K562 (cell line): ENCODE measurements around the gene PA2G4. TPM values are rescaled to one million over a fixed set of nuclear protein-coding genes. Genes with fewer than 3 reads are reported as not detected.

ENCODE experiments used
- AFF1 ChIP-seq, 2 experiments: fragments of 450-650 bp; IDR thresholded peaks; 2 replicates each; pipeline ENCODE4 v1.6.1; 2018; ENCODE audit warnings: mild to moderate bottlenecking in 2 of 2, low read depth in 1 of 2; ENCODE audit not compliant: partially characterized antibody in 2 of 2
- CCNT2 ChIP-seq: IDR thresholded peaks from 2 replicates; pipeline ENCODE4 v1.6.1; 2011; ENCODE audit warnings: borderline replicate concordance, low read depth, mild to moderate bottlenecking, moderate library complexity, mixed read lengths, low read length; ENCODE audit not compliant: insufficient read length; ENCODE audit errors: extremely low read depth
- CTBP1 ChIP-seq: fragments of 450-650 bp; IDR thresholded peaks from 2 replicates; pipeline ENCODE4 v1.6.1; 2016; ENCODE audit warnings: borderline replicate concordance
- FIP1L1 ChIP-seq: fragments of 200-400 bp; formaldehyde crosslinking; IDR thresholded peaks from 2 replicates; pipeline ENCODE4 v1.6.1; 2018; ENCODE audit warnings: mild to moderate bottlenecking, low read depth, low read length; ENCODE audit not compliant: poor library complexity, severe bottlenecking
- GTF2E2 ChIP-seq: fragments of 200-800 bp; sonication (Bioruptor generic); IDR thresholded peaks from 2 replicates; pipeline ENCODE4 v1.6.1; 2016; ENCODE audit warnings: missing genetic modification characterization, missing compliant biosample characterization
- HDAC1 ChIP-seq, 2 experiments: fragments of 450-650 bp; IDR thresholded peaks; 2 replicates each; pipeline ENCODE4 v1.6.1; 2016 to 2017; ENCODE audit warnings: inconsistent platforms in 1 of 2, mild to moderate bottlenecking in 1 of 2, moderate library complexity in 1 of 2
- HNRNPL ChIP-seq: fragments of 200-400 bp; formaldehyde crosslinking; IDR thresholded peaks from 2 replicates; pipeline ENCODE4 v1.6.1; 2017; ENCODE audit warnings: low read depth, mild to moderate bottlenecking, low read length
- MXD1 ChIP-seq: fragments of 250-450 bp; sonication (Bioruptor Pico); IDR thresholded peaks from 2 replicates; pipeline ENCODE4 v1.8.0; 2021; ENCODE audit warnings: borderline replicate concordance, mild to moderate bottlenecking, moderate library complexity; ENCODE audit not compliant: poor library complexity, severe bottlenecking
- NEUROD1 ChIP-seq: fragments of 150-350 bp; IDR thresholded peaks from 2 replicates; pipeline ENCODE4 v1.6.1; 2014; ENCODE audit warnings: borderline replicate concordance, low read length, low read depth; ENCODE audit not compliant: partially characterized antibody
- PCBP1 ChIP-seq: fragments of 200-400 bp; formaldehyde crosslinking; IDR thresholded peaks from 2 replicates; pipeline ENCODE4 v1.6.1; 2018; ENCODE audit warnings: mild to moderate bottlenecking, low read depth, low read length; ENCODE audit not compliant: poor library complexity, severe bottlenecking
- POLR2H ChIP-seq: IDR thresholded peaks from 2 replicates; pipeline ENCODE4 v1.6.1; 2016; ENCODE audit warnings: missing genetic modification characterization, low read depth, mild to moderate bottlenecking, control low read depth, missing compliant biosample characterization, moderate library complexity
- TAF9B ChIP-seq: fragments of 450-650 bp; IDR thresholded peaks from 2 replicates; pipeline ENCODE4 v1.6.1; 2018; ENCODE audit warnings: mild to moderate bottlenecking; ENCODE audit not compliant: partially characterized antibody
- UBTF ChIP-seq, 2 experiments: IDR thresholded peaks; 2 replicates each; pipeline ENCODE4 v1.6.1; 2012; ENCODE audit warnings: improper control_type of control experiment in 2 of 2, low read depth in 2 of 2, low read length in 2 of 2, borderline replicate concordance in 1 of 2
- ZHX1 ChIP-seq: fragments of 150-350 bp; conservative IDR thresholded peaks from 2 replicates; pipeline ENCODE4 v1.6.1; 2014; ENCODE audit warnings: low read length
- ZNF274 ChIP-seq: IDR thresholded peaks from 2 replicates; pipeline ENCODE4 v1.6.1; 2011; ENCODE audit warnings: low read depth, mild to moderate bottlenecking, low read length, moderate library complexity, borderline replicate concordance
- ZSCAN32 ChIP-seq: fragments of 450-650 bp; formaldehyde crosslinking; IDR thresholded peaks from 2 replicates; pipeline ENCODE4 v1.4.0; 2020; ENCODE audit warnings: mild to moderate bottlenecking, moderate library complexity
- polyA plus RNA-seq, 8 experiments: library from polyadenylated mRNA; depleted of rRNA in 4 of 8; stranded (reverse) in 5 of 8; unstranded in 3 of 8; fragments of >200 nt; fragmentation: Nextera tagmentation in 2 of 8; fragmentation: Illumina TruSeq in 1 of 8; extraction: Ambion mirVana in 2 of 8; extraction: Trizol in 1 of 8; gene quantifications; 2 replicates each; pipeline versions ENCODE4 v1.2.1 to v1.2.3, GENCODE V29; 2011 to 2014; ENCODE audit warnings: inconsistent platforms in 1 of 8, missing spikeins in 1 of 8
- total RNA-seq, 7 experiments: library from RNA; depleted of rRNA in 6 of 7; stranded (reverse); fragments of >200 nt in 6 of 7; fragmentation: Illumina TruSeq in 2 of 7; extraction: Trizol in 2 of 7; gene quantifications; 2 replicates each; pipeline versions ENCODE4 v1.2.1 to v1.2.3, GENCODE V29; 2011 to 2021; ENCODE audit warnings: low replicate concordance in 1 of 7

The PA2G4 gene
- total and polyA plus RNA-seq, 9 of the 15 experiments (the other 6 are each of a cell fraction or from before 2014, with no cell fraction given): 230 to 925 (median 638) TPM

DNA sequence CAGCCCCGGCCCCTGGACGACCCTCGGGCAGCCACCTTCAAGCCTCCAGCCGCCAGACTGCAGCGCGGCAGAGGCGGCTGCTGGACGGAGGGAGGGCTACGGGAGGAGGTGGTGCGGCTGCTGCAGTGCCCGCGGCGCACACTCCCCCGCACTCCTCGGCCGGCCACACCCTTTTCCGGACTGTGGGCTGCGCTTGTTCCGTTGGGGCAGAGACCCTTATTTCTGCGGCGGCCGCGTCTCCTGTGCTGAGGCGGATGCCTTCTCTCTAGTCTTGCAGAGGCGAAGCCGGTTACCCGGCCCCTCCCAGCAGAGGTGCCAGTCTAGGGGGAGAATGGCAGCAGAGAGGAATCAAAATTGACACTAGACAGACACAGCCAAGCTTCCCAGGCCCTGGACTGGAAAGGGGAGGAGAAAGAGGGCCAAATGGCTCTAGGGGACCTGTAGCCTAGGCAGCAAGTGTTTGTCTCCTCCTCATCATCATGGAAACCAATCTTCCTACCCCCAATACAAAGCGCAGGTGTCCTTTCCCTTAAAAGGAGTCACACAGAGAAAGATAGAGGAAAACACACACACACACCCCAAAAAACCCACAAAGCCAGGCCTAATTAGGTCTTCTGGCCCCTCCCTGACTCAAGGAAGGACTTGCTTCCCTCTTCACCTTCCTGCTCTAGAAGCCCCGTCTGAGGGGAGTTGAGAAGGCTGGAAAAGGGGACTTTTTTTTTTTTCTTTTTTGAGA, 25.0 kb downstream of the PA2G4 start (continued):
- TF ChIP-seq AFF1 (IDR thresholded peaks at IDR 0.05; ENCODE audit: low read depth in 1 of 2, partially characterized antibody in 2 of 2): peak in 1 of 2 experiments; percentile 6
- no peak for TF ChIP-seq MXD1 (CRISPR knock-in tag)
- TF ChIP-seq NEUROD1: peak; percentile 65
- 0 out of 2 replicates have a peak, but pooled peaks have one; percentile 6 for TF ChIP-seq ZSCAN32 (CRISPR knock-in tag)
- TF ChIP-seq ZNF274: no peak
- no peak for TF ChIP-seq ZHX1
- TF ChIP-seq UBTF (IDR thresholded peaks at IDR 0.05; ENCODE audit: borderline replicate concordance in 1 of 2, low read depth in 2 of 2, low read length in 2 of 2): peak; percentile 79 to 81; a peak in 3 of 4 replicates
- TF ChIP-seq CCNT2: peak; percentile 85
- TF ChIP-seq HNRNPL: peak; percentile 89
- peak in 1 of 2 experiments; percentile 46; a peak in 2 of 4 replicates for TF ChIP-seq HDAC1 (IDR thresholded peaks at IDR 0.05)
- no peak for TF ChIP-seq GTF2E2 (tag)
- TF ChIP-seq CTBP1: peak; percentile 86
- peak; percentile 55 for TF ChIP-seq POLR2H (tag)
- TF ChIP-seq TAF9B: peak; percentile 59
- peak; percentile 55 for TF ChIP-seq PCBP1
- TF ChIP-seq FIP1L1: peak; percentile 91
